ENCODE results near the gene RDH14. TPM values are rescaled to one million over a fixed set of nuclear protein-coding genes. Genes with fewer than 3 reads are reported as not detected.

The RDH14 gene
- total RNA-seq, 1 experiment from 2014 or later, result 30.9 TPM

GRCh38 chr2:18548621-18549020 lies 11.8 kb downstream of the RDH14 start:
- Histone ChIP-seq H3K9ac (ENCODE audit: low read length) (no peak overlapping the region), H3F3A (ENCODE audit: low read length, unreplicated experiment) (peaks cover 18% of the 10 kb centered on the region), H3K9me2 (replicated peaks; ENCODE audit: low read length) (no peaks in the 10 kb centered on the region), H3K27me3 (ENCODE audit: low read length) (no peaks in the 10 kb centered on the region), H3K36me3 (ENCODE audit: low read depth, low read length) (no peaks in the 10 kb centered on the region), H3K4me1 (ENCODE audit: insufficient read depth, low read length) (peaks cover 60% of the 10 kb centered on the region), H3K4me2 (ENCODE audit: low read length) (no peak overlapping the region), H3K9me3 (ENCODE audit: low read length) (no peaks in the 10 kb centered on the region), H2AFZ (ENCODE audit: low read length) (no peak overlapping the region), H3K4me3 (ENCODE audit: low read length) (no peak overlapping the region), H3K79me2 (ENCODE audit: low read length) (0 out of 2 replicates have a peak, but pooled peaks cover 8% of the 10 kb centered on the region), H4K20me1 (ENCODE audit: low read length) (no peaks in the 10 kb centered on the region), H3K27ac (ENCODE audit: low read length) (no peak overlapping the region)
- ATAC-seq (no peak), DNase-seq (no peak)
- POLR2A ChIA-PET (ENCODE audit: unreplicated experiment), result no interaction called here
- TF ChIP-seq EZH2phosphoT487 (IDR thresholded peaks at IDR 0.05; ENCODE audit: borderline replicate concordance, low read length) (no peak), EZH2 (IDR thresholded peaks at IDR 0.05; ENCODE audit: low read length, unreplicated experiment) (no peak)
- TF ChIP-seq, protein P1, sequence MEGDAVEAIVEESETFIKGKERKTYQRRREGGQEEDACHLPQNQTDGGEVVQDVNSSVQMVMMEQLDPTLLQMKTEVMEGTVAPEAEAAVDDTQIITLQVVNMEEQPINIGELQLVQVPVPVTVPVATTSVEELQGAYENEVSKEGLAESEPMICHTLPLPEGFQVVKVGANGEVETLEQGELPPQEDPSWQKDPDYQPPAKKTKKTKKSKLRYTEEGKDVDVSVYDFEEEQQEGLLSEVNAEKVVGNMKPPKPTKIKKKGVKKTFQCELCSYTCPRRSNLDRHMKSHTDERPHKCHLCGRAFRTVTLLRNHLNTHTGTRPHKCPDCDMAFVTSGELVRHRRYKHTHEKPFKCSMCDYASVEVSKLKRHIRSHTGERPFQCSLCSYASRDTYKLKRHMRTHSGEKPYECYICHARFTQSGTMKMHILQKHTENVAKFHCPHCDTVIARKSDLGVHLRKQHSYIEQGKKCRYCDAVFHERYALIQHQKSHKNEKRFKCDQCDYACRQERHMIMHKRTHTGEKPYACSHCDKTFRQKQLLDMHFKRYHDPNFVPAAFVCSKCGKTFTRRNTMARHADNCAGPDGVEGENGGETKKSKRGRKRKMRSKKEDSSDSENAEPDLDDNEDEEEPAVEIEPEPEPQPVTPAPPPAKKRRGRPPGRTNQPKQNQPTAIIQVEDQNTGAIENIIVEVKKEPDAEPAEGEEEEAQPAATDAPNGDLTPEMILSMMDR (conservative IDR thresholded peaks at IDR 0.05; ENCODE audit: low read depth, low read length), result no peak
- intact Hi-C loops (cut with micrococcal nuclease), result no loop called here
- CTCF ChIA-PET, result no interaction called here
- no TSS peak for BruUV-seq (replicated peaks)

DNA sequence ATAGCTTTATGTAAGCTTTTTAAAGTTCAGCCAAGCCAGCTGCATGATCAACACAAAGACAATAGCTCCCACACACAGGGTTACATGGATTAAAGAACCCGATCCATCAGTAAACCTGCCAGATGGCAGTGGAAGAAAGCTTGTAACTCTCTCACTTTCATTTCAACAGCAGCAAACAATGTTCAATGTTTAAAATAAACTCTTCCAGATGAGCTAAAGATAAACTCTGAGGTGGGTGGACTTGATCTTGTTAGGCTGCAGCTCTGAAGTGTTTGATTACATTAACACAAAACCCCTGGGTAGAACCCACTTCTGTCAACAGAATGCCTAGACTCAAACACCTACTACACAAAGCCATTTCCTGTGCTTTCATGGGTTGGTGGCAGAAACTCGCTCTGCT lies 13.9 kb downstream of the RDH14 start:
- no peak overlapping the region for H3K4me2 ChIP-seq (ENCODE audit: low read length)
- no peaks in the 10 kb centered on the region for H3K9me2 ChIP-seq (replicated peaks; ENCODE audit: low read length)
- H4K20me1 ChIP-seq (ENCODE audit: low read length), result no peaks in the 10 kb centered on the region
- TF ChIP-seq EZH2phosphoT487 (IDR thresholded peaks at IDR 0.05; ENCODE audit: borderline replicate concordance, low read length) (no peak), EZH2 (IDR thresholded peaks at IDR 0.05; ENCODE audit: low read length, unreplicated experiment) (no peak)
- TF ChIP-seq, protein P1 (conservative IDR thresholded peaks at IDR 0.05; ENCODE audit: low read depth, low read length), result no peak
- no peaks in the 10 kb centered on the region for H3K36me3 ChIP-seq (ENCODE audit: low read depth, low read length)
- peaks cover 6% of the 10 kb centered on the region for H3F3A ChIP-seq (ENCODE audit: low read length, unreplicated experiment)
- H3K9me3 ChIP-seq (ENCODE audit: low read length), result no peaks in the 10 kb centered on the region
- H3K27me3 ChIP-seq (ENCODE audit: low read length), result no peaks in the 10 kb centered on the region
- no TSS peak for BruUV-seq (replicated peaks)
- no peak overlapping the region for H3K9ac ChIP-seq (ENCODE audit: low read length)
- H3K4me1 ChIP-seq (ENCODE audit: insufficient read depth, low read length), result peaks cover 39% of the 10 kb centered on the region
- H3K27ac ChIP-seq (ENCODE audit: low read length), result no peak overlapping the region
- ChIA-PET POLR2A (ENCODE audit: unreplicated experiment) (no interaction called here), CTCF (no interaction called here)
- H3K79me2 ChIP-seq (ENCODE audit: low read length), result no peaks in the 10 kb centered on the region
- no peak overlapping the region for H2AFZ ChIP-seq (ENCODE audit: low read length)
- intact Hi-C loops (cut with micrococcal nuclease), result no loop called here
- no peak for ATAC-seq
- no peak overlapping the region for H3K4me3 ChIP-seq (ENCODE audit: low read length)
- no peak for DNase-seq

GRCh38 chr2:18545384-18545783 lies 15.1 kb downstream of the RDH14 start:
- BruUV-seq (replicated peaks), result no TSS peak
- POLR2A ChIA-PET (ENCODE audit: unreplicated experiment), result no interaction called here
- Histone ChIP-seq H3K9ac (ENCODE audit: low read length) (no peak overlapping the region), H3F3A (ENCODE audit: low read length, unreplicated experiment) (peaks cover 2% of the 10 kb centered on the region), H3K27me3 (ENCODE audit: low read length) (no peaks in the 10 kb centered on the region), H4K20me1 (ENCODE audit: low read length) (no peaks in the 10 kb centered on the region), H3K79me2 (ENCODE audit: low read length) (no peaks in the 10 kb centered on the region), H2AFZ (ENCODE audit: low read length) (0 out of 2 replicates have a peak overlapping the region, but pooled peaks have one; percentile 17), H3K9me2 (replicated peaks; ENCODE audit: low read length) (no peaks in the 10 kb centered on the region), H3K4me2 (ENCODE audit: low read length) (peak overlapping the region; percentile 70), H3K4me3 (ENCODE audit: low read length) (peak overlapping the region; percentile 28; the same call in 1 of the 2 replicates), H3K27ac (ENCODE audit: low read length) (peak overlapping the region; percentile 66), H3K9me3 (ENCODE audit: low read length) (no peaks in the 10 kb centered on the region), H3K4me1 (ENCODE audit: insufficient read depth, low read length) (peaks cover 30% of the 10 kb centered on the region), H3K36me3 (ENCODE audit: low read depth, low read length) (no peaks in the 10 kb centered on the region)
- TF ChIP-seq EZH2phosphoT487 (IDR thresholded peaks at IDR 0.05; ENCODE audit: borderline replicate concordance, low read length) (no peak), EZH2 (IDR thresholded peaks at IDR 0.05; ENCODE audit: low read length, unreplicated experiment) (no peak)
- TF ChIP-seq, protein P1 (conservative IDR thresholded peaks at IDR 0.05; ENCODE audit: low read depth, low read length), result no peak
- peak; percentile 93 for ATAC-seq
- peak; percentile 89 for DNase-seq
- intact Hi-C loops (cut with micrococcal nuclease), result no loop called here
- CTCF ChIA-PET, result no interaction called here

Measured in PC-3 (cell line).